ENCODE data around the gene PDIA2.

GRCh38 chr16:264440-264951 lies 18.5 kb upstream of the PDIA2 start:
- TF ChIP-seq YY1 (IDR thresholded peaks at IDR 0.05; ENCODE audit: insufficient read depth, insufficient read length), result no peak
- TF ChIP-seq ZNF274 (IDR thresholded peaks at IDR 0.05; ENCODE audit: low read depth, low read length), result no peak
- no peak for TF ChIP-seq SUZ12 (IDR thresholded peaks at IDR 0.05; ENCODE audit: extremely low read depth, insufficient read depth, insufficient read length)

All from NT2/D1 (cell line).